ENCODE measurements around the gene PAX3. TPM values are rescaled to one million over a fixed set of nuclear protein-coding genes. Genes with fewer than 3 reads are reported as not detected.

The PAX3 gene
- total and polyA plus RNA-seq, 2 of the 13 experiments (the other 11 are each of a cell fraction or from before 2014, with no cell fraction given): 0.07 TPM; not detected in 1

- under 1% methylated on average over 4 of the region's 4 CpGs for WGBS (ENCODE audit: low lambda C conversion rate)
- Histone ChIP-seq H3K4me2 (ENCODE audit: low read depth, low read length) (no peak overlapping the region), H2AFZ (ENCODE audit: low read length) (no peak overlapping the region), H4K20me1 (ENCODE audit: insufficient read depth, low read length) (no peaks in the 10 kb centered on the region), H3K79me2 (ENCODE audit: insufficient read depth, low read length) (no peaks in the 10 kb centered on the region), H3K9ac (ENCODE audit: insufficient read depth, low read depth, low read length) (no peak overlapping the region), H3K4me3 (replicated peaks in 1 of 3; ENCODE audit: insufficient read depth in 1 of 3, low read depth in 2 of 3, low read length in 3 of 3) (no peak overlapping the region), H3K27ac (ENCODE audit: extremely low read length, insufficient read depth, low read length) (no peak overlapping the region), H3K27me3 (ENCODE audit: control insufficient read depth in 1 of 2, insufficient read depth in 2 of 2, low read length in 2 of 2) (peaks cover 0 to 20% of the 10 kb centered on the region in 2 experiments; a peak in 4 of 5 replicates), H3K36me3 (replicated peaks in 1 of 2; ENCODE audit: control insufficient read depth in 1 of 2, insufficient read depth in 2 of 2, low read length in 2 of 2) (no peaks in the 10 kb centered on the region), H3K4me1 (ENCODE audit: insufficient read depth, low read length) (no peaks in the 10 kb centered on the region), H3K9me3 (ENCODE audit: low read length) (no peaks in the 10 kb centered on the region)
- no peak for DNase-seq (ENCODE audit: low spot score)
- ATAC-seq: no peak
- in situ Hi-C loops (cut with HindIII; ENCODE audit: extremely low pct_ligation_motif_present, low pct_unique_long_range_greater_than_20kb): no loop called here
- ChIA-PET POLR2A (no interaction called here), CTCF (ENCODE audit: low intra/inter-chr PET ratio, low total read pairs) (no interaction called here)
- no TSS peak for BruUV-seq (replicated peaks)
- FAIRE-seq: no peak
- intact Hi-C loops (cut with micrococcal nuclease; ENCODE audit: unreplicated experiment): no loop called here
- TF ChIP-seq ZBTB7B (CRISPR knock-in tag; IDR thresholded peaks at IDR 0.05): no peak
- TF ChIP-seq ZFP36 (IDR thresholded peaks at IDR 0.05; ENCODE audit: borderline replicate concordance, low read depth, low read length, partially characterized antibody): no peak
- TF ChIP-seq ZNF33A (CRISPR knock-in tag; IDR thresholded peaks at IDR 0.05; ENCODE audit: borderline replicate concordance): no peak
- no peak for TF ChIP-seq ZNF609 (CRISPR knock-in tag; IDR thresholded peaks at IDR 0.05; ENCODE audit: borderline replicate concordance)
- TF ChIP-seq ZNF33B (CRISPR knock-in tag; IDR thresholded peaks at IDR 0.05): no peak
- no peak for TF ChIP-seq ZNF589 (CRISPR knock-in tag; conservative IDR thresholded peaks at IDR 0.05)
- no peak for TF ChIP-seq ZNF770 (CRISPR knock-in tag; IDR thresholded peaks at IDR 0.05)
Observed at GRCh38 chr2:222272446-222273015, 26.3 kb downstream of the PAX3 start.
